ENCODE data around the gene LPP.

LPP gene

GRCh38 chr3:188659449-188660090, 505.6 kb downstream of the LPP start:
- no peak for DNase-seq

GRCh38 chr3:188660415-188660814, 506.5 kb downstream of the LPP start:
- no peak for DNase-seq

- DNase-seq, result no peak
Measured at GRCh38 chr3:188661806-188662205, 507.8 kb downstream of the LPP start.

- DNase-seq, result no peak
Measured at GRCh38 chr3:188662214-188662613, 508.3 kb downstream of the LPP start.

- DNase-seq, result no peak
Measured at GRCh38 chr3:188662795-188663194, 508.8 kb downstream of the LPP start.

- no peak for DNase-seq
Measured at GRCh38 chr3:188663839-188664238, 509.9 kb downstream of the LPP start.

GRCh38 chr3:188664795-188665194, 510.8 kb downstream of the LPP start:
- no peak for DNase-seq

- DNase-seq, result no peak
Measured at GRCh38 chr3:188667926-188668325, 514.0 kb downstream of the LPP start.

GRCh38 chr3:188670446-188670845, 516.5 kb downstream of the LPP start:
- no peak for DNase-seq

- DNase-seq, result no peak
Measured at GRCh38 chr3:188671971-188672370, 518.0 kb downstream of the LPP start.

- DNase-seq, result no peak
Measured at GRCh38 chr3:188672840-188673239, 518.9 kb downstream of the LPP start.

GRCh38 chr3:188673646-188674186, 519.8 kb downstream of the LPP start:
- no peak for DNase-seq

- no peak for DNase-seq
Measured at GRCh38 chr3:188674595-188674994, 520.6 kb downstream of the LPP start.

GRCh38 chr3:188677344-188677743, 523.4 kb downstream of the LPP start:
- no peak for DNase-seq

- no peak for DNase-seq
Measured at GRCh38 chr3:188680189-188680588, 526.2 kb downstream of the LPP start.

- DNase-seq, result no peak
Measured at GRCh38 chr3:188680605-188681004, 526.6 kb downstream of the LPP start.

- DNase-seq, result no peak
Measured at GRCh38 chr3:188682316-188682715, 528.4 kb downstream of the LPP start.

GRCh38 chr3:188683032-188683521, 529.1 kb downstream of the LPP start:
- DNase-seq, result no peak

GRCh38 chr3:188684276-188684675, 530.3 kb downstream of the LPP start:
- DNase-seq, result no peak

- DNase-seq, result no peak
Measured at GRCh38 chr3:188685789-188686188, 531.8 kb downstream of the LPP start.

- no peak for DNase-seq
Measured at GRCh38 chr3:188686324-188686723, 532.4 kb downstream of the LPP start.

- no peak for DNase-seq
Measured at GRCh38 chr3:188687389-188687788, 533.4 kb downstream of the LPP start.

GRCh38 chr3:188689101-188689574, 535.2 kb downstream of the LPP start:
- no peak for DNase-seq

- no peak for DNase-seq
Measured at GRCh38 chr3:188690064-188690463, 536.1 kb downstream of the LPP start.

- DNase-seq, result no peak
Measured at GRCh38 chr3:188691004-188691403, 537.0 kb downstream of the LPP start.
